ENCODE data around the gene AGT.
"Not testable (repeated sequence)": the region's sequence is repeated elsewhere in the genome, so short reads cannot be mapped to it uniquely, and the experiment has no call there.

The AGT gene

DNA sequence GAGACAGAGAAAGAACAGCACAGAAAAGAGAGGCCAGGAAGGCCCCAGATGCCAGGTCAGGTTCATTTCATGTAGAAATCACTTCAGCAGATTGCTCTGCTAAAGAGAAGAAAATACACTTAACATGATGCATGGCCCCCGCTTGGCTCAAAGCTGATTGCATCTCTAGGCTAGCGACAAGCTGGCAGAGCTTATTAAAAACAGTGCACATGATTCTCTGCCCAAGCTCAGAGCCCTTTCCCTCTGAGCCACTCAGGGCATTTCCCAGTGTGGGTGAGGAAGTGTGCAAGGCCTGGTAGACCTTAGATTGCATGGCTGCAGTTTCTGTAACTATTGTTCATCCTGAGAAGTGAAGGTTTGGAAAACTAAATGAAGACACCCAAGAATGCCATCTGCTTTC lies 30.0 kb upstream of the AGT start:
- DNase-seq: no peak

DNA sequence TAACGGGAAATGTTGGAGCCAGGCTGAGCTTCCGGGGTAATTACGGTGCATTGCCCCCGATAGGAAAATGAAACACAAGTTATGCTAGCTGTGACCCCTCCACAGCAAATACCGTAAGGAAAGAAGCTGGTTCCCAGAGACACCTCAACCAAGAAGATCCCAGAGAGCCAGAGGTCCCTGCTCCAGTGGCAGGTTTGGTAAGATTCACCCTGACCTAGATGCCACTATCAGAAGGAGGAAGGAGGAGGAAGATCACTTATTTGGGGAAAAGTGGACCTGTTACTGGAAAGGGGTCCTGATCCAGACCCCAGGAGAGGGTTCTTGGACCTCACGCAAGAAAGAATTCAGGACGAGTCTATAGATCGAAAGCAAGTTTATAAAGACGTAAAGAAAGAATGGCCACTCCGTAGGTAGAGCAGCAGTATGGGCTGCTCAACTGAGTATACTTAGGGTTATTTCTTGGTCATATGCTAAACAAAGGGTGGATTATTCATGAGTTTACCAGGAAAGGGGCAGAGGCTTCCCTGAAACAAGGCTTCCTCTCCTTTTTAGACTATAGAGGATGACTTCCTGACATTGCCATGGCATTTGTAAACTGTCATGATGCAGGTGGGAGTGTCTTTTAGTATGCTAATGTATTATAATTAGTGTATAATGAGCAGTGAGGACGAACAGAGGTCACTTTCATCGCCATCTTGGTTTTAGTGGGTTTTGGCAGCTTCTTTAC lies 25.8 kb upstream of the AGT start:
- no peak for DNase-seq

- DNase-seq: no peak
Measured at GRCh38 chr1:230737622-230738262, 23.8 kb upstream of the AGT start.

- peak; percentile 79 for DNase-seq
Measured at GRCh38 chr1:230735447-230735846, 21.5 kb upstream of the AGT start.

- peak; percentile 84 for DNase-seq
Measured at GRCh38 chr1:230730977-230731376, 17.1 kb upstream of the AGT start.

GRCh38 chr1:230728710-230729392 lies 14.9 kb upstream of the AGT start:
- DNase-seq: peak; percentile 50

GRCh38 chr1:230725256-230726012 lies 11.5 kb upstream of the AGT start:
- no peak for DNase-seq

GRCh38 chr1:230721849-230722522 lies 8.1 kb upstream of the AGT start:
- DNase-seq: not testable (repeated sequence)

DNA sequence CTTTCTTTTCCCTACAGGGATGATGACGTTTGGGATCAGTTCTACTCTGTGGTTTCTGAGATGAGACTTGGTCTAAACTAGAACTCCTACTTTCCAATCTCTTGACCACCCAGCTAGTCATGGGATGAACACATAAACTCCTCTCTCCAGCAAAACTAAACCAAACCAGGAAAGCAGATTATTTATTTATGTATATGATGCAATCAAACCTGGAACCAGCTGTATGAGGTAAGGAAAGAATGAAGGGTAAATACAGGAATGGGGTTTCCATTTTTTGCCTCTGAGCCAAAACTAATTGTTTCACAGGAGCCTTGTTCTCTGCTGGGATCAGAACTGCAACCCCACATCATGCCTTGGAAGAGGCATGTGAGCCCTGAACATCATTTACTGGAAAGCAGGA lies 3.3 kb upstream of the AGT start:
- DNase-seq: no peak

GRCh38 chr1:230716453-230716852 lies 2.5 kb upstream of the AGT start:
- DNase-seq: not testable (repeated sequence)

DNA sequence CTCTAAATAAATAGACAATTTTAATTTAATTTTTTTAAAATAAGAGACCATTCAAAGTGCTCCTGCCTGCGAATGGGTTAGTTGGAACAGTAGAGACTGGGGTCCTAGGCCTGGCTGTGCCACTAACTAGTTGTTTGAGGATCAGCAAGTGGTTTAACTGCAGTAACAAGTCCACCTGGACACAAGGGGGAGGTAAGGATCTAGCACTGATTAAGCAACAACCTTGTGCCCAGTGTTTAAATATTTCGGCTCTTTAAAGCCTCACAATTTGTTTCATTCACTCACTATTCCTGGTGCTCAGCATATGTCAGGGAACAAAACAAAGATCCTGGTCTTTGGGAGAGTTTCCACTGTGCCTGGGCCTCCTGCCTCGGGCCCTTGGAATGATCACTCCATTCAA lies 1.6 kb upstream of the AGT start:
- DNase-seq: no peak

DNA sequence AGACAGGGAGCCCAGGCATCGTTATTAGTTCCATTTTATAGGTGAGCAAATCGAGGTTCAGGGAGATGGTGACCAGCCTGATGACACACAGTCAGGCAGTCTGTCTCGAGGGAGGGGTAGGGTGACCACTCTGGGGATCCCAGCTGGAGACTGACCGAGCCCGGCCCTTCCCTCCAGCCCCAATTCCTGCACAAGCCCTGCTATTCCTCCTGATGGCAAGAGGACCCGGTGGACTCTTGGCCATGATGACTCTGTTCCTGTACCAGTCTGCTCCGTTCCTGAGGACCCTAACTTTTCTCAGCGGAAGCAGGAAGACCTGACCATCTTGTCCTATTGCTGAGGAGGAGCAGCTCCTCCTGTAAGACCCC lies 391 bp downstream of the AGT start:
- DNase-seq: no peak

DNA sequence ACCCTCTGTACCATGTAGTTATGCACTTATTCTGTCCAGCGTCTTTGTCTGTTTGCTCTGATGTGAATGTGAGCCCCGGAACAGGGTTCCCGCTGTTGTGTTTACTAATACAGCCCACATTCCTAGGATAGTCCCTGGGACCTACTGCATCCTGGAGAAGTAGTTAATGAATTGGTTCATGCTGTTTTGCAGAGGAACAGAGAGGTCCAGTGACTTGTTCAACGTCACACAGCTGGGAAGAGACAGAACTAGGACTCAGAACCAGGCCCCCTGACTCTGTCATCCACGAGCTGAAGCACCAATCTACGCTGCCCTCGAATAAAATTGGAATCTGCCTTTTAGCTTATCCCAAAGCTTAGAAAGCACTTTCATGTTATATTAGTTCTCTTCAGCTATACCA lies 784 bp downstream of the AGT start:
- no peak for DNase-seq

DNA sequence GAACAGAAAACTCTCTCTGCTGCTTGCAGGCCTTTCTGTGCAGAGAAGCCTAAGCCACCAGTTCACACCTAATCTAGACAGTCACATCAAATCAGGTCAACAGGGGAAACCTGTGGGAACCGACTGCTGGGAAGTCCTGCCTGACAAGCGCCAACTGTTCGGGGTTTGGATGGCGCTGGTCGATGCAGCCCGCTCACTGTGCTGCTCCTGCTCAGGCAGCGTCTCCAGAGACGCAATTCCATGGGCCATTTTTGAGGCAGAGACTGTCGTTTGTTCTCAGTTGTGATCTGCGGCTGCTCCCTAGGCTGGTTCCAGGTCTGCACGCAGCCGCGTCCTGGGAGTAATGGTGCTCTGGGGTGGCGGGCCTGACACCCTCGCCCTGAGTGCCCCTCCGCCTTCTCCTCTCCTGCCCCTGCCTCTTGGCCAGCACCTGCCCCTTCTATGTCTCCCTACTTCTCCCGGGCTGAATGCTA lies 1.4 kb downstream of the AGT start:
- DNase-seq: no peak

DNA sequence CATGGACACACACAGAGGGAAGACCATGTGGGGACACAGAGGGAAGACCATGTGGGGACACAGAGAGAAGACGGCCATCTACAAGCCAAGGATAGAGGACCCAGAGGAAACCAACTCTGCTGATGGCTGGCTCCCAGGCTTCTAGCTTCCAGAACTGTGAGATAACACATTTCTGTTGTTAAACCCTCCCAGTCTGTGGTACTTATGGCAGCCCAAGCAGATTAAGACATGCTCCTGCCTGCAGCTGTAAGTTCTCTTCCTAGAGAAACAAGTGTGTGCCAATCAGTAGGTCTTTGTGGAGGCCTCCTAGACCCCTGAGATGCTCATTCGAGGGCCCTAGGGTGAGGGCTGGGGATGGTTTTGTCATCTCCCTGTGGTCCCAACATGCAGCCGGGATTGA lies 2.7 kb downstream of the AGT start:
- DNase-seq: no peak

DNA sequence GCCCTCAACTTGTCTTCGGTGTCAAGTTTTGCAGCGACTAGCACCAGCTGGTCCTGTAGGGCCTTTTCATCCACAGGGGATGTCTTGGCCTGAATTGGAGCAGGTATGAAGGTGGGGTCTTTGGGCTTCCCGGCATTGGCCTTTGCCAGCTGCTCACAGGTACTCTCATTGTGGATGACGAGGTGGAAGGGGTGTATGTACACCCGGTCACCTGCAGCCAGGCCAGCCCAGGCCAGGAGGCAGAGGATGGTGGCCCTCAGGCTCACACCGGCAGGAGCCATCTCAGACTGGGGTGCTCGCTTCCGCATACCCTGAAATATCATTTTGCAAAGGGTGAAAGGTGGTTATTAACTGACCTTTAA lies 3.4 kb downstream of the AGT start:
- DNase-seq: no peak

- DNase-seq: no peak
Measured at GRCh38 chr1:230709619-230710542, 4.0 kb downstream of the AGT start.

DNA sequence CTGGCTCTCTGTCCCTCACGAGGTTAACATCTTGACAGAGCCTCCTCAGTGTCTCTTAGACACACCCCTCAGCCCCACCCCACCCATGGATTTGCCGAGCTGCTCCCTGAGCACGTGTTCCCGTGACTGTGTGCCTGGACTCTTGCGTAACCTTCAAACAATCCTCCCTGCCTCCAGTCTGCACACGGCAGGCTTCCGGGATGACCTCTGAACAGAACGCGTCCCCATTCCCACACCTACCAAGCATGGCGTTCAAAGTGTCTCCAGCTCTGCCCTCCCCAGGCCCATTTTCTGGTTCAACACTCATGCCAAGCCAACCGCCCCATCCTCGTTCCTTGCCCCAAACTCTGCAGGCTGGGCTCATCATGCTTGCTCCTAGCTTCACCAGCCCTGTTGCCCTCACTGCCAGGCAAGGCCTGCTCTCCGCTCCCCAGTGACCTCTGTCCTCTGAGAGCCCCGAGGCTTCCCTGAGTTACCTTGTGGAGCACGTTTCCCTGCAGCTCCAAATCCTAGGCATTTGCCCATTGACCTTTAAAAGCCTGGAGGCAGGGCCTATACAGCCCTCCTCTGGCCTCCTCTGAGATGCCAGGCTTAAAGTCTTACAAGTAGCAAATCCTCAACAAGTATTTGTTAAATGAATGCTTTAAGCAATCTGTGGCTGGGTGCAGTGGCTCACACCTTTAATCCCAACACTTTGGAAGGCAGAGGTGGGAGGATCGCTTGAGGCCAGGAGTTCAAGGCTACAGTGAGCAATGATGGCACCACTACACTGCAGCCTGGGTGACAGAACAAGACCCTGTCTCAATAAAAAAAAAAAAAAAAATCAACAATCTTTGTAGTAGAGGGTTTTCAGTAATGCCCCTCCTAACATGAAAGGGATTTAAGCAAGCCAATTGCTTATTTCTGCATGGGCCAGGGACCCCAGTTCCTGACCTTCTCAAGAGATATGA lies 5.0 kb downstream of the AGT start:
- no peak for DNase-seq

GRCh38 chr1:230707732-230708630 lies 5.9 kb downstream of the AGT start:
- no peak for DNase-seq

Measured in NCI-H774 (cell line).